ENCODE data around the gene PSKH1.
A peak's percentile ranks its signal among the peaks of the same experiment; 100 is the strongest.
"Not testable (repeated sequence)": the region's sequence is repeated elsewhere in the genome, so short reads cannot be mapped to it uniquely, and the experiment has no call there.

PSKH1 gene

GRCh38 chr16:67924140-67924906 lies 31.3 kb downstream of the PSKH1 start:
- DNase-seq (ENCODE audit: low read depth in 2 of 2): no peak

- no peak for DNase-seq (ENCODE audit: low read depth in 2 of 2)
These were observed 33.2 kb downstream of the PSKH1 start for GRCh38 chr16:67926181-67926750.

- no peak for DNase-seq (ENCODE audit: low read depth in 2 of 2)
These were observed 34.3 kb downstream of the PSKH1 start for GRCh38 chr16:67927131-67927941.

GRCh38 chr16:67928147-67928546 lies 35.1 kb downstream of the PSKH1 start:
- no peak for DNase-seq (ENCODE audit: low read depth in 2 of 2)

- peak; percentile 64 to 66 for DNase-seq (ENCODE audit: low read depth in 2 of 2)
These were observed 35.7 kb downstream of the PSKH1 start for GRCh38 chr16:67928561-67929364.

- DNase-seq (ENCODE audit: low read depth in 2 of 2): no peak
These were observed 37.1 kb downstream of the PSKH1 start for GRCh38 chr16:67930191-67930590.

- no peak for DNase-seq (ENCODE audit: low read depth in 2 of 2)
These were observed 37.7 kb downstream of the PSKH1 start for GRCh38 chr16:67930678-67931211.

- DNase-seq (ENCODE audit: low read depth in 2 of 2): no peak
These were observed 38.8 kb downstream of the PSKH1 start, which contains the start of gene CTRL for GRCh38 chr16:67931712-67932461. Gene CTRL (minus strand): TSS chr16:67931862. CDS start chr16:67931852, 10 bp downstream.

GRCh38 chr16:67932462-67932840 lies 39.4 kb downstream of the PSKH1 start:
- DNase-seq (ENCODE audit: low read depth in 2 of 2): no peak

GRCh38 chr16:67933805-67934204 lies 40.8 kb downstream of the PSKH1 start:
- no peak for DNase-seq (ENCODE audit: low read depth in 2 of 2)

GRCh38 chr16:67934306-67935100 lies 41.4 kb downstream of the PSKH1 start:
- DNase-seq (ENCODE audit: low read depth in 2 of 2): no peak

- no peak for DNase-seq (ENCODE audit: low read depth in 2 of 2)
These were observed 42.0 kb downstream of the PSKH1 start for GRCh38 chr16:67935101-67935401.

- DNase-seq (ENCODE audit: low read depth in 2 of 2): peak; percentile 92 to 95
These were observed 42.5 kb downstream of the PSKH1 start for GRCh38 chr16:67935402-67936123.

GRCh38 chr16:67936124-67936879 lies 43.2 kb downstream of the PSKH1 start, which contains the start of gene PSMB10:
Gene PSMB10 (minus strand): TSS chr16:67936850. CDS start chr16:67936749, 101 bp downstream.
- DNase-seq (ENCODE audit: low read depth in 2 of 2): peak in 1 of 2 donors; percentile 65

GRCh38 chr16:67936880-67937605 lies 44.0 kb downstream of the PSKH1 start:
- peak in 1 of 2 donors; percentile 54 for DNase-seq (ENCODE audit: low read depth in 2 of 2)

- not testable (repeated sequence) for DNase-seq (ENCODE audit: low read depth in 2 of 2)
These were observed 44.7 kb downstream of the PSKH1 start for GRCh38 chr16:67937713-67938112.

GRCh38 chr16:67939507-67940445 lies 46.7 kb downstream of the PSKH1 start:
- DNase-seq (ENCODE audit: low read depth in 2 of 2): peak in 1 of 2 donors; percentile 33

All from stimulated activated CD8-positive, alpha-beta memory T cell treated with anti-CD3 and anti-CD28 coated beads, Interleukin-2, amount 100 ng/mL, for 48 hours (primary cell).